Fibroblast of lung (primary cell): ENCODE measurements around the gene OSBPL1A. TPM values are rescaled to one million over a fixed set of nuclear protein-coding genes. Genes with fewer than 3 reads are reported as not detected.

ENCODE experiments used
- DNase-seq, 2 donors: peaks; one replicate each; pipeline versions ENCODE4 v3.0.0 to v3.0.0-alpha.2; 2010; ENCODE audit warnings: low read depth in 2 of 2
- H2AFZ ChIP-seq: 2 replicates; pipeline ENCODE4 v1.5.1; 2012; ENCODE audit warnings: low read length, control low read depth, inconsistent platforms
- H3K27ac ChIP-seq: 2 replicates; pipeline ENCODE4 v1.5.1; 2011; ENCODE audit warnings: low read length, control low read depth; ENCODE audit not compliant: insufficient read depth
- H3K27me3 ChIP-seq: 2 replicates; pipeline ENCODE4 v1.5.1; 2011; ENCODE audit warnings: mild to moderate bottlenecking, low read length; ENCODE audit not compliant: control insufficient read depth, insufficient read depth
- H3K36me3 ChIP-seq: 2 replicates; pipeline ENCODE4 v1.5.1; 2011; ENCODE audit warnings: low read length; ENCODE audit not compliant: control insufficient read depth, insufficient read depth
- H3K4me1 ChIP-seq: 2 replicates; pipeline ENCODE4 v1.5.1; 2011; ENCODE audit warnings: low read length; ENCODE audit not compliant: control insufficient read depth, insufficient read depth; ENCODE audit errors: extremely low read depth
- H3K4me2 ChIP-seq: 2 replicates; pipeline ENCODE4 v1.5.1; 2011; ENCODE audit warnings: low read length, control low read depth; ENCODE audit not compliant: insufficient read depth; ENCODE audit errors: extremely low read depth
- H3K4me3 ChIP-seq, 4 experiments: fragments of 200-600 bp in 1 of 4; sonication (generic) in 1 of 4; replicated peaks in 1 of 4; 2 replicates each; pipeline ENCODE4 v1.5.1; 2011 to 2016; ENCODE audit warnings: low read length in 4 of 4, low read depth in 3 of 4, mild to moderate bottlenecking in 3 of 4, control low read depth in 2 of 4, inconsistent platforms in 1 of 4, mixed read lengths in 1 of 4; ENCODE audit not compliant: insufficient read depth in 1 of 4; ENCODE audit errors: control extremely low read depth in 1 of 4
- H3K79me2 ChIP-seq: 2 replicates; pipeline ENCODE4 v1.5.1; 2012; ENCODE audit warnings: mild to moderate bottlenecking, low read length, inconsistent platforms; ENCODE audit not compliant: control insufficient read depth, insufficient read depth
- H3K9ac ChIP-seq: 2 replicates; pipeline ENCODE4 v1.5.1; 2011; ENCODE audit warnings: mild to moderate bottlenecking, low read length, control low read depth; ENCODE audit not compliant: insufficient read depth
- H3K9me3 ChIP-seq: 2 replicates; pipeline ENCODE4 v1.5.1; 2012; ENCODE audit warnings: low read depth, low read length; ENCODE audit not compliant: control insufficient read depth, insufficient read depth
- H4K20me1 ChIP-seq: 2 replicates; pipeline ENCODE4 v1.5.1; 2011; ENCODE audit warnings: low read length; ENCODE audit not compliant: control insufficient read depth, insufficient read depth; ENCODE audit errors: extremely low read depth
- EZH2 ChIP-seq: IDR thresholded peaks from 2 replicates; pipeline ENCODE4 v1.5.1; 2012; ENCODE audit warnings: low read length, control low read depth, mild to moderate bottlenecking; ENCODE audit errors: missing control alignments
- polyA plus RNA-seq, 2 donors: library from polyadenylated mRNA; depleted of rRNA in 1 of 2; stranded (reverse) in 1 of 2; unstranded in 1 of 2; fragments of >200 nt; gene quantifications; 2 replicates each; pipeline ENCODE4 v1.2.1, GENCODE V29; 2011 to 2012; ENCODE audit warnings: missing spikeins in 1 of 2
- total RNA-seq: library from RNA; depleted of rRNA; stranded (reverse); fragments of >200 nt; gene quantifications from 2 replicates; pipeline ENCODE4 v1.2.1, GENCODE V29; 2014
- TF ChIP-seq, protein P1 (sequence below), 2 donors: IDR thresholded peaks in 1 of 2; conservative IDR thresholded peaks in 1 of 2; 1 replicate in 1 of 2; 2 replicates in 1 of 2; pipeline ENCODE4 v1.5.1; 2011 to 2012; ENCODE audit warnings: low read length in 2 of 2, control low read depth in 1 of 2, inconsistent platforms in 1 of 2, low read depth in 1 of 2, mild to moderate bottlenecking in 1 of 2

Gene OSBPL1A
- total and polyA plus RNA-seq, 2 donors (not counting 1 experiment from before 2014, with no cell fraction given): 67.5 to 73.3 TPM

DNA sequence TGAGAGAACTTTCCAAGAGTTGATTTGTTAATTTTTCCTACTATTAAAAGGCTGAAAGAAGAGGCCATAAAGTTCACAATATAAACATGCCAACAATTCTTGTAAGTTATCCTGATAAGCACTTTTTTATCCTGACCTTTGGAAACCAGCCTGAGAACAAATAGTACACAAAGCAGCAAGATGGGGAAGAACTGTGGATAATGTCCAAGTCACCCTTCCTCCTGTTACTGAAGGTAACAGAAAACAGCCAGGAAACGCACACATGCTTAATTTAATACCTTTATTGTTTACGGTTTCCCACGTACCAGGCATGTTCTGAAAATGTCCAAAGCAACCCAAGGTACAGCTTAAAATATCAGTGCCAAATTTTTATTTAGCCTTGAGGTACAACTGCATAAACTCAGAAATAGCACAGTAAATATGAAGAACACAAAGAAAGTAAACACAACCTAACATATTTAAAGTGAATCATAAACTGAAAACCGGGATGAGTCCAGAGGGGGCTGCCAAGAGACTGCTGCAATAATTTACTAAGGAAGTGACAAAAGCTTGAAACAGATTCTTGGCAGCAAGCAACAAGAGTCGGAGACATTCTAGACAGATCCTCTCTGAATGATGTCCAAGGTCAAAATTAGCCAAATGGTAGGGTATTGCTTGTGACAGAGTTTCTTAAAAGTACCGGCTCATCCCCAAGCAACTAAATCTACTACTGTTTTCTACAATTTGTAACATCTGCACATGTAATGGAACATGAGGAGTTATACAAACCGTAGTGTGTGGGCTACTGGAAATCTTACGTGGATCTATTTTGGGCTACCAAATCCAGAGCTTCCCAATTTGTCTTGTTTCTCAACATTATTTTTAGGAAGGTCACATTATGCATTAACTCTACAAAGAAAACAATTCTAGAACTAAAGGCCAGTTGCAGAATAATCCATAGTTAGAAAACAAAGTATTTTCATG is 165.6 kb downstream of the OSBPL1A start:
- Histone ChIP-seq H3K9me3 (no peaks in the 10 kb centered on the region), H3K4me2 (no peak overlapping the region), H3K79me2 (no peaks in the 10 kb centered on the region), H3K27ac (no peak overlapping the region), H3K27me3 (no peaks in the 10 kb centered on the region), H3K4me1 (peaks cover 10% of the 10 kb centered on the region), H4K20me1 (no peaks in the 10 kb centered on the region), H3K9ac (no peak overlapping the region), H3K4me3 (no peak overlapping the region), H2AFZ (no peak overlapping the region), H3K36me3 (no peaks in the 10 kb centered on the region)
- TF ChIP-seq EZH2: no peak
- TF ChIP-seq, protein P1, sequence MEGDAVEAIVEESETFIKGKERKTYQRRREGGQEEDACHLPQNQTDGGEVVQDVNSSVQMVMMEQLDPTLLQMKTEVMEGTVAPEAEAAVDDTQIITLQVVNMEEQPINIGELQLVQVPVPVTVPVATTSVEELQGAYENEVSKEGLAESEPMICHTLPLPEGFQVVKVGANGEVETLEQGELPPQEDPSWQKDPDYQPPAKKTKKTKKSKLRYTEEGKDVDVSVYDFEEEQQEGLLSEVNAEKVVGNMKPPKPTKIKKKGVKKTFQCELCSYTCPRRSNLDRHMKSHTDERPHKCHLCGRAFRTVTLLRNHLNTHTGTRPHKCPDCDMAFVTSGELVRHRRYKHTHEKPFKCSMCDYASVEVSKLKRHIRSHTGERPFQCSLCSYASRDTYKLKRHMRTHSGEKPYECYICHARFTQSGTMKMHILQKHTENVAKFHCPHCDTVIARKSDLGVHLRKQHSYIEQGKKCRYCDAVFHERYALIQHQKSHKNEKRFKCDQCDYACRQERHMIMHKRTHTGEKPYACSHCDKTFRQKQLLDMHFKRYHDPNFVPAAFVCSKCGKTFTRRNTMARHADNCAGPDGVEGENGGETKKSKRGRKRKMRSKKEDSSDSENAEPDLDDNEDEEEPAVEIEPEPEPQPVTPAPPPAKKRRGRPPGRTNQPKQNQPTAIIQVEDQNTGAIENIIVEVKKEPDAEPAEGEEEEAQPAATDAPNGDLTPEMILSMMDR (conservative IDR thresholded peaks at IDR 0.05 in 1 of 2, IDR thresholded peaks at IDR 0.05 in 1 of 2; ENCODE audit: low read depth in 1 of 2, low read length in 2 of 2): no peak
- DNase-seq: peak; percentile 37 to 51

DNA sequence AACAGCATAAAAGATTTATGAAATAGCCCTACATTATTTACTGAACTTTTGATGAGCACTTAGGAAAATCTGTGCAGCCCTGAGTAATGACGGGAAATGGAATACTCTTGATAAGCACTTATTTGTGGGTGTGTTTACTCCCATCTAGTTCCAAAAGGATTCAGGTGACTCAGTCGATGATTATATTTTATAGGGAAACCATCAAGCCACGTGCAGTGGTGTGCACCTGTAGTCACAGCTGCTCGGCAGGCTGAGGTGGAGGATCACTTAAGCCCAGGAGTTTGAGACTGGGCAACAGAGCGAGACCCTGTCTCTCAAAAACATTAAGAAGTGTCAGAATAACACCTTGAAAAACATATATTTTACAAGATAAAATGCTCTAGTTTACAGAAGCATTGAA is 166.9 kb downstream of the OSBPL1A start:
- Histone ChIP-seq H3K9me3 (no peaks in the 10 kb centered on the region), H3K36me3 (no peaks in the 10 kb centered on the region), H3K4me1 (peaks cover 10% of the 10 kb centered on the region), H3K79me2 (no peaks in the 10 kb centered on the region), H2AFZ (no peak overlapping the region), H3K4me2 (no peak overlapping the region), H3K27me3 (no peaks in the 10 kb centered on the region), H3K27ac (no peak overlapping the region), H3K9ac (no peak overlapping the region), H4K20me1 (no peaks in the 10 kb centered on the region), H3K4me3 (no peak overlapping the region)
- no peak for DNase-seq
- TF ChIP-seq EZH2: no peak
- TF ChIP-seq, protein P1 (conservative IDR thresholded peaks at IDR 0.05 in 1 of 2, IDR thresholded peaks at IDR 0.05 in 1 of 2; ENCODE audit: low read depth in 1 of 2, low read length in 2 of 2): no peak

- Histone ChIP-seq H3K9me3 (no peaks in the 10 kb centered on the region), H3K27me3 (no peaks in the 10 kb centered on the region), H2AFZ (no peak overlapping the region), H3K36me3 (no peaks in the 10 kb centered on the region), H3K4me2 (no peak overlapping the region), H3K79me2 (no peaks in the 10 kb centered on the region), H4K20me1 (no peaks in the 10 kb centered on the region), H3K27ac (no peak overlapping the region), H3K4me3 (no peak overlapping the region), H3K4me1 (peaks cover 10% of the 10 kb centered on the region), H3K9ac (no peak overlapping the region)
- TF ChIP-seq, protein P1 (conservative IDR thresholded peaks at IDR 0.05 in 1 of 2, IDR thresholded peaks at IDR 0.05 in 1 of 2; ENCODE audit: low read depth in 1 of 2, low read length in 2 of 2): no peak
- no peak for TF ChIP-seq EZH2
- DNase-seq: peak in 1 of 2 donors; percentile 46
These were observed 169.0 kb downstream of the OSBPL1A start for GRCh38 chr18:24228667-24229041.
